Fibroblast of skin of left quadriceps (primary cell): Measurements from ENCODE around the gene EYS.

Experiments
- DNase-seq, 2 experiments: peaks; one replicate each; pipeline ENCODE4 v3.0.0-alpha.2; 2013; ENCODE audit warnings: low read depth in 2 of 2

The EYS gene

GRCh38 chr6:64591676-64592036 is 1115.4 kb downstream of the EYS start:
- DNase-seq: no peak

- no peak for DNase-seq
These were observed 1115.9 kb downstream of the EYS start for GRCh38 chr6:64590965-64591675.

- DNase-seq: no peak
These were observed 1117.1 kb downstream of the EYS start for GRCh38 chr6:64589961-64590360.

GRCh38 chr6:64580346-64580745 is 1126.7 kb downstream of the EYS start:
- peak; percentile 0 to 8 for DNase-seq

- DNase-seq: no peak
These were observed 1153.7 kb downstream of the EYS start for GRCh38 chr6:64553249-64553786.

- DNase-seq: no peak
These were observed 1159.3 kb downstream of the EYS start for GRCh38 chr6:64547594-64548268.

GRCh38 chr6:64539917-64540316 is 1167.1 kb downstream of the EYS start:
- DNase-seq: no peak

- DNase-seq: no peak
These were observed 1168.3 kb downstream of the EYS start for GRCh38 chr6:64538722-64539121.

- no peak for DNase-seq
These were observed 1179.1 kb downstream of the EYS start for GRCh38 chr6:64527899-64528298.

- no peak for DNase-seq
These were observed 1184.2 kb downstream of the EYS start for GRCh38 chr6:64522859-64523258.

GRCh38 chr6:64520050-64520449 is 1187.0 kb downstream of the EYS start:
- peak; percentile 75 to 79 for DNase-seq

GRCh38 chr6:64516393-64516792 is 1190.6 kb downstream of the EYS start:
- no peak for DNase-seq

- no peak for DNase-seq
These were observed 1199.4 kb downstream of the EYS start for GRCh38 chr6:64507661-64508060.

- no peak for DNase-seq
These were observed 1201.7 kb downstream of the EYS start for GRCh38 chr6:64505312-64505711.

- DNase-seq: no peak
These were observed 1202.5 kb downstream of the EYS start for GRCh38 chr6:64504503-64504902.

GRCh38 chr6:64502801-64503200 is 1204.2 kb downstream of the EYS start:
- no peak for DNase-seq

- DNase-seq: no peak
These were observed 1209.4 kb downstream of the EYS start for GRCh38 chr6:64497634-64498033.

GRCh38 chr6:64489763-64490162 is 1217.3 kb downstream of the EYS start:
- no peak for DNase-seq

GRCh38 chr6:64486578-64487351 is 1220.3 kb downstream of the EYS start:
- DNase-seq: no peak

- no peak for DNase-seq
These were observed 1223.0 kb downstream of the EYS start for GRCh38 chr6:64483956-64484499.

- DNase-seq: no peak
These were observed 1224.4 kb downstream of the EYS start for GRCh38 chr6:64482631-64483030.

GRCh38 chr6:64479134-64479533 is 1227.9 kb downstream of the EYS start:
- DNase-seq: no peak
